ENCODE results near the gene CEP78. TPM values are rescaled to one million over a fixed set of nuclear protein-coding genes. Genes with fewer than 3 reads are reported as not detected.

CEP78 gene

DNA sequence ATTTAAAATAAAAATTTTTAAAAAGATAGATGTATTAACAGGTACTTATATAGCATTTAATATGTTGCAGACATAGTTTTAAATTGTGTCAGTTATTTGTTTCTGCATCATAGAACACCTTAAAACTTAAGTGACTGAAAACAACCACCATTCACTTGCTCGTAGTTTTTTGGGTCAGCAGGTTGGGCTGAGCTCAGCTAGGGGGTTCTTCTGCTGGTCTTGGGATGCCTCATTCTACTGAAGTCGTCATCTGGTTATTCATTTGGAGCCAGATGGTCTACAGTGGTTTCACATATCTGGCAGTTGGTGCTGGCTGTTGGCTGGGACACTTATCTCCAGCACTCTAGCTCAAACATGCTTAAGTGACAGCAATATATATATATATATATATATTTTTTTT, 90.7 kb downstream of the CEP78 start:
- no peak overlapping the region for H4K8ac ChIP-seq (ENCODE audit: low read depth, low read length)
- no peak overlapping the region for H3K23ac ChIP-seq (ENCODE audit: low read depth, low read length, poor library complexity)
- H3K14ac ChIP-seq (ENCODE audit: low read length) = no peak overlapping the region
- no peaks in the 10 kb centered on the region for H3K27me3 ChIP-seq (ENCODE audit: control insufficient read depth in 3 of 3, insufficient read depth in 3 of 3, low read depth in 1 of 3, low read length in 3 of 3)
- no peak overlapping the region for H4K91ac ChIP-seq (ENCODE audit: low read depth, low read length, poor library complexity)
- peaks cover 44 to 95% of the 10 kb centered on the region in 2 donors for H3K36me3 ChIP-seq (replicated peaks in 1 of 2; ENCODE audit: control insufficient read depth in 2 of 2, insufficient read depth in 2 of 2, low read length in 2 of 2)
- no peak overlapping the region for H3K27ac ChIP-seq (replicated peaks; ENCODE audit: low read length)
- H2AFZ ChIP-seq (ENCODE audit: low read length) = no peak overlapping the region
- WGBS, 2 donors (ENCODE audit: extremely low coverage in 2 of 2, insufficient read length in 2 of 2, insufficient replicate concordance in 1 of 2) = no CpG with 5 or more reads among the region's 2 CpGs
- no peak overlapping the region for H2AK5ac ChIP-seq (ENCODE audit: low read depth, low read length)
- no peaks in the 10 kb centered on the region for H3K9me3 ChIP-seq (replicated peaks in 1 of 2; ENCODE audit: control insufficient read depth in 2 of 2, insufficient read depth in 1 of 2, low read depth in 1 of 2, low read length in 2 of 2)
- no peak overlapping the region for H2BK12ac ChIP-seq (ENCODE audit: low read length)
- peaks cover 0 to 3% of the 10 kb centered on the region in 2 donors for H3K4me1 ChIP-seq (ENCODE audit: control insufficient read depth in 2 of 2, insufficient read depth in 1 of 2, low read depth in 1 of 2, low read length in 2 of 2)
- no peak overlapping the region for H2BK5ac ChIP-seq (ENCODE audit: low read length)
- no peak overlapping the region for H3K4me2 ChIP-seq (ENCODE audit: insufficient read depth, low read length, poor library complexity, severe bottlenecking)
- DNase-seq (ENCODE audit: low spot score) = no peak
- H3K18ac ChIP-seq (ENCODE audit: low read length) = no peak overlapping the region
- no peaks in the 10 kb centered on the region for H3K79me1 ChIP-seq (ENCODE audit: low read depth, low read length)
- H3K4ac ChIP-seq (ENCODE audit: low read length) = no peak overlapping the region
- no peak overlapping the region for H3K9ac ChIP-seq (ENCODE audit: low read depth, low read length, poor library complexity)
- H2BK120ac ChIP-seq (ENCODE audit: low read depth, low read length) = no peak overlapping the region
- no peak overlapping the region for H2BK15ac ChIP-seq (ENCODE audit: low read length)
- no peak overlapping the region for H3K4me3 ChIP-seq (ENCODE audit: low read length in 2 of 2)

Small RNA genes lying within 50 kb of the gene (small RNA-seq; reads per million reads assigned to genes)
- not detected for gene AL353705.4 (ENCODE audit: insufficient read depth)
